Skin of body (tissue), 3 donors: Measurements from ENCODE around the gene TRMT6. TPM values are rescaled to one million over a fixed set of nuclear protein-coding genes. Genes with fewer than 3 reads are reported as not detected.

Experiments
- DNase-seq: peaks from one replicate; lab custom pipeline; 2025; lab: John Stamatoyannopoulos, UW
- small RNA-seq: library from RNA; depleted of rRNA; stranded (forward); fragments of <200 nt; gene quantifications from one replicate; pipeline ENCODE3, GENCODE V24; 2014; ENCODE audit warnings: low replicate concordance
- total RNA-seq: library from RNA; depleted of rRNA; stranded (reverse); fragments of >200 nt; gene quantifications from one replicate; pipeline ENCODE4 v1.2.3, GENCODE V29; 2014

The TRMT6 gene
- total RNA-seq, 1 donor from 2014 or later: 6.4 TPM

GRCh38 chr20:5899444-5899843, 50.9 kb downstream of the TRMT6 start:
- no peak for DNase-seq

- DNase-seq: no peak
Measured at GRCh38 chr20:5895626-5896025, 54.7 kb downstream of the TRMT6 start.

- DNase-seq: no peak
Measured at GRCh38 chr20:5893621-5894020, 56.7 kb downstream of the TRMT6 start.

- DNase-seq: no peak
Measured at GRCh38 chr20:5893052-5893451, 57.3 kb downstream of the TRMT6 start.

- DNase-seq: no peak
Measured at GRCh38 chr20:5890773-5891441, 59.4 kb downstream of the TRMT6 start.

- DNase-seq: no peak
Measured at GRCh38 chr20:5888041-5888440, 62.3 kb downstream of the TRMT6 start.

- no peak for DNase-seq
Measured at GRCh38 chr20:5887386-5887785, 62.9 kb downstream of the TRMT6 start.

Small RNA genes lying within 50 kb of the gene (small RNA-seq; reads per million reads assigned to genes)
- gene RF00019 (not detected), gene RNU1-55P (not detected)

Other genes starting within 250 kb of the TRMT6 start
- 4.5 TPM for gene SHLD1, start 200.1 kb downstream of the TRMT6 start, total RNA-seq
- gene CHGB, start 39.0 kb downstream of the TRMT6 start, total RNA-seq: 0.20 TPM
- 7.9 TPM for gene MCM8, start 119 bp upstream of the TRMT6 start, total RNA-seq
- 33.9 TPM for gene CRLS1, start 55.6 kb upstream of the TRMT6 start, total RNA-seq
- 0.20 TPM for gene LRRN4, start 103.5 kb upstream of the TRMT6 start, total RNA-seq
- 8.2 TPM for gene FERMT1, start 172.5 kb upstream of the TRMT6 start, total RNA-seq